Heart right ventricle (tissue), 16 donors: ENCODE data around the gene CHSY1. TPM values are rescaled to one million over a fixed set of nuclear protein-coding genes. Genes with fewer than 3 reads are reported as not detected.

ENCODE experiments used
- ATAC-seq, 8 donors: fragments of 200-7000 bp; cut with Tn5 transposase; one replicate each; pipeline ENCODE4 v1.9.1; 2020; ENCODE audit warnings: mild to moderate bottlenecking in 8 of 8, moderate library complexity in 8 of 8, moderate number of reproducible peaks in 1 of 8
- DNase-seq, 2 donors: peaks; one replicate each; pipeline ENCODE4 v3.0.0-alpha.2; 2020
- H3K27ac ChIP-seq, 10 donors: fragments of 200-600 bp; sonication (generic) in 2 of 10; one replicate each; pipeline versions ENCODE4 v1.5.0 to v1.8.0; 2020 to 2022; ENCODE audit warnings: mild to moderate bottlenecking in 3 of 10
- H3K27me3 ChIP-seq, 7 donors: fragments of 200-600 bp; one replicate each; pipeline ENCODE4 v1.8.0; 2021 to 2022; ENCODE audit warnings: mild to moderate bottlenecking in 2 of 7
- H3K36me3 ChIP-seq, 9 donors: fragments of 200-600 bp; sonication (generic) in 1 of 9; one replicate each; pipeline versions ENCODE4 v1.5.0 to v1.8.0; 2020 to 2022; ENCODE audit warnings: mild to moderate bottlenecking in 2 of 9
- H3K4me1 ChIP-seq, 9 donors: fragments of 200-600 bp; sonication (generic) in 1 of 9; one replicate each; pipeline versions ENCODE4 v1.5.0 to v1.8.0; 2020 to 2022; ENCODE audit warnings: mild to moderate bottlenecking in 4 of 9
- H3K4me3 ChIP-seq, 10 donors: fragments of 200-600 bp; sonication (generic) in 2 of 10; one replicate each; pipeline versions ENCODE4 v1.5.0 to v1.8.0; 2020 to 2022; ENCODE audit warnings: mild to moderate bottlenecking in 7 of 10, moderate library complexity in 2 of 10
- H3K9me3 ChIP-seq, 11 donors: fragments of 200-600 bp in 10 of 11; sonication (generic) in 2 of 11; one replicate each; pipeline versions ENCODE4 v1.5.0 to v1.8.0; 2013 to 2022; ENCODE audit warnings: mild to moderate bottlenecking in 2 of 11, control low read depth in 1 of 11, moderate library complexity in 1 of 11
- CTCF ChIP-seq, 9 donors: fragments of 200-600 bp; sonication (generic) in 2 of 9; IDR thresholded peaks; one replicate each; pipeline versions ENCODE4 v1.5.0 to v1.8.0; 2021 to 2022; ENCODE audit warnings: antibody characterized with exemption in 9 of 9, mild to moderate bottlenecking in 5 of 9, moderate library complexity in 1 of 9
- WGBS, 2 donors: extraction: QIAGEN DNeasy Blood & Tissue Kit; methylation state at CpG; one replicate each; pipeline ENCODE4 v1.1.7; 2013; ENCODE audit warnings: inconsistent platforms in 1 of 2; 5-methylcytosine and 5-hydroxymethylcytosine counted together
- intact Hi-C, 10 donors: fragments of 100-400 bp; cut with DNase I; formaldehyde crosslinking; loops; one replicate each; pipeline versions ENCODE4 v1.11.1 to v1.14.2; 2022
- polyA plus RNA-seq, 2 donors: library from polyadenylated mRNA; stranded (reverse); fragments of 200-250 nt; gene quantifications; one replicate each; pipeline ENCODE4 v1.2.3, GENCODE V29; 2013
- total RNA-seq, 10 donors: library from RNA; stranded (reverse); fragmentation: NEBNext Ultra II Directional in 3 of 10; extraction: Animal tissue kit (Norgen Biotek cat#: 25700) in 3 of 10; gene quantifications; one replicate each; pipeline versions ENCODE4 v1.2.1 to v1.2.4, GENCODE V29; 2021 to 2023
- donor health status: Arrhythmogenic right ventricular cardiomyopathy.
- donor health status: ischemic (EF 13 %, LVEDD 7.1; RV severe dilation, severe dysfunction).
- donor health status: healthy with polysubstance abuse.
- donor health status: DM: no; HTN: yes; CAD: no.
- donor health status: DM: no; HTN: no; CAD: no.
- donor health status: ischemic (EF 25% LVEDD 6.9; RV normal size, moderate dysfunction).
- donor health status: ischemic (EF 25% LVEDD 5.7; RV mildly dilated, moderate dysfunction).
- donor health status: healthy.
- donor health status: DM: yes; HTN: yes; CAD: no.
- donor health status: Ischemic cardiomyopathy.
- donor health status: ischemic (EF 35%, LVEDD 5.7; RV mildly dilated, moderate dysfunction).
- donor health status: nonischemic (EF 11% LVEDD 7.7; RV severe dilation, severe dysfunction).
- donor health status: DM: yes; HTN: yes; CAD: no.
- donor health status: PGD.
- donor health status: ischemic (EF 29% LVEDD 5.4; RV normal size, mild dysfunction).
- donor health status: nonischemic (EF 23%, LVEDD 6.1; RV moderate dilation, normal function).

The CHSY1 gene
- total and polyA plus RNA-seq, 12 donors: 6.9 to 35.1 (median 14.6) TPM

- Histone ChIP-seq H3K4me1 (peaks cover 10 to 30% (median 19%) of the 10 kb centered on the region in 9 donors), H3K4me3 (no peak overlapping the region), H3K27ac (no peak overlapping the region), H3K27me3 (no peaks in the 10 kb centered on the region), H3K9me3 (no peaks in the 10 kb centered on the region), H3K36me3 (no peaks in the 10 kb centered on the region)
- intact Hi-C loops: no loop called here
- TF ChIP-seq CTCF (IDR thresholded peaks at IDR 0.05): no peak
- DNase-seq (no peak), ATAC-seq (no peak)
- 97 to 98% methylated on average over 8 of the region's 8 CpGs for WGBS, 2 donors
Observed at GRCh38 chr15:101146118-101146702, 105.6 kb downstream of the CHSY1 start.

GRCh38 chr15:101145362-101145761 is 106.5 kb downstream of the CHSY1 start:
- ATAC-seq (no peak), DNase-seq (no peak)
- Histone ChIP-seq H3K9me3 (no peaks in the 10 kb centered on the region), H3K36me3 (no peaks in the 10 kb centered on the region), H3K27me3 (no peaks in the 10 kb centered on the region), H3K4me3 (no peak overlapping the region), H3K27ac (no peak overlapping the region), H3K4me1 (peaks cover 10 to 23% (median 18%) of the 10 kb centered on the region in 9 donors)
- intact Hi-C loops: no loop called here
- WGBS, 2 donors: 86 to 94% methylated on average over 4 of the region's 4 CpGs
- no peak for TF ChIP-seq CTCF (IDR thresholded peaks at IDR 0.05)

- 95% methylated on average over 7 of the region's 7 CpGs for WGBS, 2 donors
- Histone ChIP-seq H3K36me3 (no peaks in the 10 kb centered on the region), H3K4me1 (peaks cover 0 to 3% (median 0%) of the 10 kb centered on the region in 9 donors), H3K9me3 (no peaks in the 10 kb centered on the region), H3K27me3 (no peaks in the 10 kb centered on the region), H3K4me3 (no peak overlapping the region), H3K27ac (no peak overlapping the region)
- ATAC-seq: no peak
- intact Hi-C loops: no loop called here
- no peak for DNase-seq
- TF ChIP-seq CTCF (IDR thresholded peaks at IDR 0.05): no peak
Observed at GRCh38 chr15:101143321-101143720, 108.5 kb downstream of the CHSY1 start.

GRCh38 chr15:101142711-101143110 is 109.1 kb downstream of the CHSY1 start:
- DNase-seq (no peak), ATAC-seq (no peak)
- Histone ChIP-seq H3K4me3 (no peak overlapping the region), H3K27ac (no peak overlapping the region), H3K4me1 (peaks cover 0 to 7% (median 0%) of the 10 kb centered on the region in 9 donors), H3K36me3 (no peaks in the 10 kb centered on the region), H3K9me3 (no peaks in the 10 kb centered on the region), H3K27me3 (no peaks in the 10 kb centered on the region)
- WGBS, 2 donors: 63 to 93% methylated on average over 2 of the region's 2 CpGs
- intact Hi-C loops: no loop called here
- no peak for TF ChIP-seq CTCF (IDR thresholded peaks at IDR 0.05)
